ENCODE measurements around the gene RFPL1.

DNA sequence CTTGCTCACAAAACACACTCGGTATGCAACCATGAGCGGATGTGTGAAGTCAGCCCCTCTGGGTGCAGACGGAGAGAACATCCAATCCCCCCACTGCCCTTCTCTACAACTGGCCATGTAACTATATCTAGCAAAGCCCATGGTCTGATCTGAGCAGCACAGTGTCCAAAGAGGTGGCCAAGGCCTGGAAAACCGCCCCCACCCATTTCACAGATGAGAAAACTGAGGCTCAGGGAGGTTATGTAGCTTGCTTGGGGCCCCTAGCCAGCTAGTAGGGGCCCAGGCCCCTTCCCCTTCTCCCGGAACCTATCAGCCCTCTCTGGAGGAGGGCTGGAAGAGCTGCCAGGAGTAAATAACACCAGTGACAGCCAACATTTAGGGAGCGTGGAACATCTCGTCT is 26.2 kb downstream of the RFPL1 start:
- TF ChIP-seq, protein P1, sequence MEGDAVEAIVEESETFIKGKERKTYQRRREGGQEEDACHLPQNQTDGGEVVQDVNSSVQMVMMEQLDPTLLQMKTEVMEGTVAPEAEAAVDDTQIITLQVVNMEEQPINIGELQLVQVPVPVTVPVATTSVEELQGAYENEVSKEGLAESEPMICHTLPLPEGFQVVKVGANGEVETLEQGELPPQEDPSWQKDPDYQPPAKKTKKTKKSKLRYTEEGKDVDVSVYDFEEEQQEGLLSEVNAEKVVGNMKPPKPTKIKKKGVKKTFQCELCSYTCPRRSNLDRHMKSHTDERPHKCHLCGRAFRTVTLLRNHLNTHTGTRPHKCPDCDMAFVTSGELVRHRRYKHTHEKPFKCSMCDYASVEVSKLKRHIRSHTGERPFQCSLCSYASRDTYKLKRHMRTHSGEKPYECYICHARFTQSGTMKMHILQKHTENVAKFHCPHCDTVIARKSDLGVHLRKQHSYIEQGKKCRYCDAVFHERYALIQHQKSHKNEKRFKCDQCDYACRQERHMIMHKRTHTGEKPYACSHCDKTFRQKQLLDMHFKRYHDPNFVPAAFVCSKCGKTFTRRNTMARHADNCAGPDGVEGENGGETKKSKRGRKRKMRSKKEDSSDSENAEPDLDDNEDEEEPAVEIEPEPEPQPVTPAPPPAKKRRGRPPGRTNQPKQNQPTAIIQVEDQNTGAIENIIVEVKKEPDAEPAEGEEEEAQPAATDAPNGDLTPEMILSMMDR (conservative IDR thresholded peaks at IDR 0.05): no peak
- TF ChIP-seq ZFX (IDR thresholded peaks at IDR 0.05): no peak

All from C4-2B (cell line).